ENCODE measurements around the gene TRIM2.

The TRIM2 gene

GRCh38 chr4:153341575-153342090 is 137.4 kb downstream of the TRIM2 start:
- peak; percentile 52 to 80 (median 68) for DNase-seq

- no peak for DNase-seq
Observed at GRCh38 chr4:153342751-153343552, 138.7 kb downstream of the TRIM2 start.

- peak; percentile 80 to 92 (median 85) for DNase-seq
Observed at GRCh38 chr4:153344131-153345011, 140.1 kb downstream of the TRIM2 start, which contains the start of gene MND1. Gene MND1 (plus strand): TSS chr4:153344688. CDS start chr4:153344738, 50 bp downstream.

GRCh38 chr4:153345012-153345981 is 141.1 kb downstream of the TRIM2 start:
- DNase-seq, result peak; percentile 57 to 72 (median 66)

GRCh38 chr4:153346031-153346430 is 141.8 kb downstream of the TRIM2 start:
- DNase-seq, result no peak

GRCh38 chr4:153346563-153346962 is 142.3 kb downstream of the TRIM2 start:
- no peak for DNase-seq

- DNase-seq, result no peak
Observed at GRCh38 chr4:153347117-153347516, 142.9 kb downstream of the TRIM2 start.

- no peak for DNase-seq
Observed at GRCh38 chr4:153348006-153348405, 143.8 kb downstream of the TRIM2 start.

GRCh38 chr4:153349206-153349805 is 145.1 kb downstream of the TRIM2 start:
- no peak for DNase-seq

- DNase-seq, result peak; percentile 24 to 52 (median 26)
Observed at GRCh38 chr4:153362184-153362583, 157.9 kb downstream of the TRIM2 start.

- no peak for DNase-seq
Observed at GRCh38 chr4:153364061-153364460, 159.8 kb downstream of the TRIM2 start.

- DNase-seq, result peak; percentile 58 to 90 (median 78)
Observed at GRCh38 chr4:153365003-153365402, 160.8 kb downstream of the TRIM2 start.

- peak in 3 of 4 experiments; percentile 12 to 46 (median 44) for DNase-seq
Observed at GRCh38 chr4:153366486-153366885, 162.2 kb downstream of the TRIM2 start.

- no peak for DNase-seq
Observed at GRCh38 chr4:153367092-153367491, 162.8 kb downstream of the TRIM2 start.

GRCh38 chr4:153369021-153369420 is 164.8 kb downstream of the TRIM2 start:
- no peak for DNase-seq

- no peak for DNase-seq
Observed at GRCh38 chr4:153371701-153372234, 167.5 kb downstream of the TRIM2 start.

GRCh38 chr4:153372967-153373562 is 168.8 kb downstream of the TRIM2 start:
- no peak for DNase-seq

- no peak for DNase-seq
Observed at GRCh38 chr4:153374442-153374841, 170.2 kb downstream of the TRIM2 start.

GRCh38 chr4:153375303-153375702 is 171.1 kb downstream of the TRIM2 start:
- no peak for DNase-seq

GRCh38 chr4:153383131-153383530 is 178.9 kb downstream of the TRIM2 start:
- DNase-seq, result no peak

GRCh38 chr4:153384160-153384559 is 179.9 kb downstream of the TRIM2 start:
- DNase-seq, result no peak
